HepG2 (cell line): ENCODE measurements around the gene INPP5E.

Experiments
- CHD4 ChIP-seq: fragments of 200-600 bp; sonication (generic); IDR thresholded peaks from 2 replicates; pipeline ENCODE4 v1.7.0; 2017; ENCODE audit warnings: mild to moderate bottlenecking, low read length, borderline replicate concordance
- CREB1 ChIP-seq, 2 experiments: fragments of 450-650 bp in 1 of 2; IDR thresholded peaks; 2 replicates each; pipeline ENCODE4 v1.6.1; 2016 to 2017; ENCODE audit warnings: control low read depth in 1 of 2, mild to moderate bottlenecking in 1 of 2, missing compliant biosample characterization in 1 of 2, missing genetic modification characterization in 1 of 2
- CTCF ChIP-seq: sonication (generic); formaldehyde crosslinking; IDR thresholded peaks from 2 replicates; pipeline ENCODE4 v1.5.0; 2020; ENCODE audit warnings: mild to moderate bottlenecking, missing genetic modification reagents, moderate library complexity
- IKZF1 ChIP-seq: fragments of 450-650 bp; IDR thresholded peaks from 2 replicates; pipeline ENCODE4 v1.7.1; 2016
- KLF16 ChIP-seq, 2 experiments: sonication (generic) in 1 of 2; formaldehyde crosslinking in 1 of 2; IDR thresholded peaks; 2 replicates each; pipeline versions ENCODE4 v1.6.1 to v1.8.0; 2016 to 2023; ENCODE audit warnings: missing genetic modification reagents in 2 of 2, missing compliant biosample characterization in 1 of 2
- MXI1 ChIP-seq: IDR thresholded peaks from 3 replicates; pipeline ENCODE4 v1.6.1; 2012; ENCODE audit warnings: low read depth, low read length, inconsistent platforms, borderline replicate concordance
- NR2F6 ChIP-seq, 2 experiments: IDR thresholded peaks; 2 replicates each; pipeline ENCODE4 v1.6.1; 2016; ENCODE audit warnings: antibody characterized with exemption in 1 of 2, mild to moderate bottlenecking in 1 of 2
- RFX5 ChIP-seq: IDR thresholded peaks from 2 replicates; pipeline ENCODE4 v1.6.1; 2011; ENCODE audit warnings: low read depth, low read length, improper control_type of control experiment
- ZFP36L1 ChIP-seq: sonication (generic); formaldehyde crosslinking; IDR thresholded peaks from 2 replicates; pipeline ENCODE4 v1.8.0; 2022; ENCODE audit warnings: mild to moderate bottlenecking, missing genetic modification reagents, moderate library complexity
- ZNF329 ChIP-seq: sonication (generic); formaldehyde crosslinking; IDR thresholded peaks from 2 replicates; pipeline ENCODE4 v1.9.0; 2021; ENCODE audit warnings: low read depth, mild to moderate bottlenecking, missing genetic modification reagents
- ZNF768 ChIP-seq: sonication (generic); formaldehyde crosslinking; IDR thresholded peaks from 2 replicates; pipeline ENCODE4 v1.4.0; 2020; ENCODE audit warnings: missing genetic modification reagents
- TF ChIP-seq, protein P1 (sequence below): sonication (generic); formaldehyde crosslinking; IDR thresholded peaks from 2 replicates; pipeline ENCODE4 v1.8.1; 2023; ENCODE audit warnings: mild to moderate bottlenecking, inconsistent platforms, moderate library complexity, missing genetic modification reagents, borderline replicate concordance

GRCh38 chr9:136430588-136431234 lies 8.9 kb downstream of the INPP5E start:
- TF ChIP-seq CHD4 (no peak), CTCF (no peak), NR2F6 (IDR thresholded peaks at IDR 0.05) (no peak), NR2F6 (CRISPR knock-in tag; IDR thresholded peaks at IDR 0.05) (no peak), IKZF1 (no peak), CREB1 (IDR thresholded peaks at IDR 0.05) (no peak), CREB1 (CRISPR knock-in tag; IDR thresholded peaks at IDR 0.05) (no peak), MXI1 (no peak), KLF16 (CRISPR knock-in tag; IDR thresholded peaks at IDR 0.05) (no peak), ZNF329 (CRISPR knock-in tag) (no peak), ZFP36L1 (no peak), RFX5 (no peak), ZNF768 (CRISPR knock-in tag) (no peak)
- TF ChIP-seq, protein P1, sequence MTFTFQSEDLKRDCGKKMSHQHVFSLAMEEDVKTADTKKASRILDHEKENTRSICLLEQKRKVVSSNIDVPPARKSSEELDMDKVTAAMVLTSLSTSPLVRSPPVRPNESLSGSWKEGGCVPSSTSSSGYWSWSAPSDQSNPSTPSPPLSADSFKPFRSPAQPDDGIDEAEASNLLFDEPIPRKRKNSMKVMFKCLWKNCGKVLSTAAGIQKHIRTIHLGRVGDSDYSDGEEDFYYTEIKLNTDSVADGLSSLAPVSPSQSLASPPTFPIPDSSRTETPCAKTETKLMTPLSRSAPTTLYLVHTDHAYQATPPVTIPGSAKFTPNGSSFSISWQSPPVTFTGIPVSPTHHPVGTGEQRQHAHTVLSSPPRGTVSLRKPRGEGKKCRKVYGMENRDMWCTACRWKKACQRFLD (CRISPR knock-in tag): no peak
